HG03139 (cell line): Measurements from ENCODE around the gene OSMR.

Source experiments
- ATAC-seq: cut with Tn5 transposase; IDR thresholded peaks from one replicate; pipeline ENCODE4 v1.9.1; 2021; ENCODE audit not compliant: unreplicated experiment

Gene OSMR

GRCh38 chr5:38923661-38924451 is 78.0 kb downstream of the OSMR start:
- ATAC-seq = no peak

GRCh38 chr5:38925154-38925925 is 79.5 kb downstream of the OSMR start:
- ATAC-seq = no peak

DNA sequence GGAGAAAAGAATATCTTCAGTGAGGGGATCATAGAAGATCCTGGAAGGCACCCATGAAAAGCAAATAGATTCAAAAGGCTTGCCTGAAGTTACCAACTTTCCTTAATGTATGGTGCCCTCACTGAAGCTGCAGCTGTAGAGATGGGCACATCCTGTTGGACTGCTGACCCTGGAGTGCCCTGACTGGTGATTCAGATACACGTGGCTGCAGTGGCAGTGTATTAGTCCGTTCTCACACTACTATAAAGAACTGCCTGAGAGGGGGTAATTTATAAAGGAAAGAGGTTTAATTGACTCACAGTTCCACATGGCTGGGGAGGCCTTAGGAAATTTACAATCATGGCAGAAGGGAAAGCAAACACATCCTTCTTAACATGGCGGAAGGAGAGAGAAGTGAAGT is 80.3 kb downstream of the OSMR start:
- no peak for ATAC-seq

GRCh38 chr5:38927470-38927869 is 81.7 kb downstream of the OSMR start:
- no peak for ATAC-seq

DNA sequence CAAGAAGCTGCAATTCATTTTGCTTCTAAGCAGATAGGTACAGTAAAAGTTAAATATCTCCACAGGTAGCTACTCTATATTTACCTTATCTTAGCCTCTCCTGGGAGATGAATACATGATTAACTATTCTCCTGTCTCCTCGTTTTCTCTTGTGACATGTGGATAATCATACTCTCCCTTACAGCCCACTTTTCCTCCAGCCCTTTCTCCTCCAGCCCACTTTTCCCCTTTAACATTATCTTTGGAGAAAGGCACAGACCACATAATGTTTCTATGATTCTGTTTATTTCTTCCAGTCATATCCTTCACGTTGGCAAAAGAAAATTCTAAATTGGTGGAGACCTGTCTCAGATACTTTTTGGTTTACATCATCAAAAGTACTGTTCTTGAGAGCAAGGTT is 84.0 kb downstream of the OSMR start:
- no peak for ATAC-seq

GRCh38 chr5:38931731-38932130 is 85.9 kb downstream of the OSMR start:
- ATAC-seq = no peak

DNA sequence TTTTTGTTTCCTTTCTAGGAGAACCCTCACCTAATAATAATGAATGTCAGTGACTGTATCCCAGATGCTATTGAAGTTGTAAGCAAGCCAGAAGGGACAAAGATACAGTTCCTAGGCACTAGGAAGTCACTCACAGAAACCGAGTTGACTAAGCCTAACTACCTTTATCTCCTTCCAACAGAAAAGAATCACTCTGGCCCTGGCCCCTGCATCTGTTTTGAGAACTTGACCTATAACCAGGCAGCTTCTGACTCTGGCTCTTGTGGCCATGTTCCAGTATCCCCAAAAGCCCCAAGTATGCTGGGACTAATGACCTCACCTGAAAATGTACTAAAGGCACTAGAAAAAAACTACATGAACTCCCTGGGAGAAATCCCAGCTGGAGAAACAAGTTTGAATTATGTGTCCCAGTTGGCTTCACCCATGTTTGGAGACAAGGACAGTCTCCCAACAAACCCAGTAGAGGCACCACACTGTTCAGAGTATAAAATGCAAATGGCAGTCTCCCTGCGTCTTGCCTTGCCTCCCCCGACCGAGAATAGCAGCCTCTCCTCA is 87.1 kb downstream of the OSMR start:
- ATAC-seq = no peak

DNA sequence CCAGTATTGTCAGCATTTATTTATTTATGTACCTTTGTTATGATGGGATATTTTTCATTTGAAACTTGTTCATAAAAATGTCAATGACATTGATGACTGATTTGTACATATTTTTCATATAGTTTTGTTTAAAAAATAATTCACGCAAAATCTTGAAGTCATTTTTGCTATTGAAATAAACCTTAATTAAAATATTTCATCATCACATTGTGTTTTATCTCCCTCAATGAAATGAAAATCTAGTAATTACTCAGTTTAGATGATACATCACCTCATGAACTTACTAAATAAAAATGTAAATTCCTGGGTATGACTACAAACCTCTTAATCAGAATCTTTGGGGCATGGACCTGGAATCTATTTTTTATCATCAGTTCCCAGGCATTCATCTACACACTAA is 89.6 kb downstream of the OSMR start:
- ATAC-seq = no peak

DNA sequence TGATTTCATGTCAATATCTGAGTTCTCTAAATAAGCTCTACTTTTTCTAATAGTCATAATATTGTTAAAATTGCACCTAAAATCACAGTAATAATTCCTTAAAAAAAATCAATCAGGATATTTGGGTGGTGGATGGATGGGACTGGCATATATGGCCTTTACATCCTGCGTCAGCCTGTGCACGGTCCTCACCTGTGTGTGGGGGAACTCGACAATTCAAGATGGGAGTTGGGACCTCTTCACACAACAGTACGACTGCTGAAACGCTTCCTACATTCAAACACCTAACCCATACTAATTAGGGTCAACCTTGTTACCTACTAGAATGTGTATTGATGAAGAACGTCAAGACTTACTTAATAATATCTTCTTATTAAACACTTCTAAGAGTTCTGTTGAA is 90.5 kb downstream of the OSMR start:
- ATAC-seq = no peak

GRCh38 chr5:38938424-38938823 is 92.6 kb downstream of the OSMR start:
- no peak for ATAC-seq

DNA sequence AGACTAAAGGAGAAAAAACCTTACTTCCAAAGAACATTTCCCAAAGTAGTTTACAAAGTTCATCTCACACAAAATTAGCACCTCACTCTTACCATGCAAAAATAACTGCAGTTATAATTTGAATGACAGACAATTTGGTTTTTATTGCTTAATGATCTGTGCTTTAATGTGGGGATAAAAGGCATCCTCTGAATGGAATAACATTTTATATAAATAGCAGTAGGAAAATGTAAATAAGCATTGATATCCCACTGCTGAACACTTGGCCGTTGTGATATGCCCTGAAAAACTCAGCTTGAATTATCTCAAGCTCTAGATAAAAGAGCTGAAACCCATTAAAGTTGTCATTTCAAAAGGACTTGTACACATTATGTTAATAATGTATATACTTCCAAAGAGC is 93.2 kb downstream of the OSMR start:
- ATAC-seq = no peak

DNA sequence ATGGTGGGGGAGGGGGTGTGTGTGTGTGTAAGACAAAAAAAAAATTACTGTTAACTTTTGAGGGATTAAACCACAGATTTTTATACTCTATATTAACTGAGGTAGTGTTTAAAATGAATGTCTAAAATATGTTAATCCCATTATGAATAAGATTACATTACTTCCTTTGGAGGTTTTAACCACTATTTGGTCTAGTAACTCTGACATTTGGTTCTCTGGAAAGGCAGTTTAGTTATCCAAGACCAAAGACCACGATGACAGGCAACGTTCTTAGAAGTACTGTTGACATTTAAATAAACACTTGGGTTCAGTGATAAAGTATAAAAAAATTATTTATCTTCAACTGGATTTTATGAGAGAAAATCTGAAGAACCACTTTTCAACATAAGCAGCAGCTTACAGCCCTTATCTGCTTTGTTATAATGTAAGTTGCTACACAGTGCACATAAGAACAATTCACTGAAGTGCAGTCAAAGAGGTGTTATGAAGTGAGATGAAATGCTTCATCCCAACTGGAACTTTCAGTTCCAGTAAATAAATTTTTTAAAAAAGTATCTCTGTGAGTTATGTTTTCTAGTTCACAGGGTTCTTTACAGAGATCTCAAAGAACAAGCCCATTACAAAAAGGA is 94.5 kb downstream of the OSMR start:
- no peak for ATAC-seq

DNA sequence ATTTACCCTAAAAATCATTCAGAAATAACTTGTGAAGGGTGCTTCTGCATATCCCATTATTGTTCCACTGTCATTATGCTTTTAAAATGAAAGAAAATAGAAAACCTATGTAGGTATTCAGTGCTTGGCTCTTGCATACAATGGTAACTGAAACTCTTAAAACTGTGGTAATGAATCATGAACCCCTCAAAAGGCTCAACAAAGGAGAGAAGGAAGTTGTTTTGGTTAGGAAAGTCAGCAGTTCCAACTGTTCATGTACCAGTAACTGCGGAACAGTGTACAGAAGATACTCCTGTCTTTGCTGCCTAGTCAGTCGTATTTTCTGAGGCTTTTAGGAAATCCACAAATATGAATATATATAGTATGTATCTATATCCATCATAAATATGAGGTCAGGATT is 96.1 kb downstream of the OSMR start:
- no peak for ATAC-seq

DNA sequence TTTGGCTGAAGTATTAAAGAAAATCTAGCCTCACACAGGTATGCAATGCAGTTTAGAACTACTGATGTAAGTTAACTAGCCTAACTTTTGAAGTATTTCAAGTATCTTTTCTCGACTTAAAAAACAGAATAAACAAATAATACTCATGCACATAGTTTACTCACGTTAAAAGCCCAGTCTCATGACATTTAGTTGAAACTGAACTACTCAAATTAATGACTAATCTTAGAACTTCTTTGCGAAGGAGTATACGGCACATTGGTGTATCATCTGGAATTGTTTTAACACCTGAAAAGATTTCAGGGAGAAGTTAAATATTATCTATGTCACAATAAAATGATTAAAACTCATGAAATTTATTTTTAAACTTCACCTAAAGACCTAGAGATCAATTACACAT is 98.5 kb downstream of the OSMR start:
- ATAC-seq = no peak

DNA sequence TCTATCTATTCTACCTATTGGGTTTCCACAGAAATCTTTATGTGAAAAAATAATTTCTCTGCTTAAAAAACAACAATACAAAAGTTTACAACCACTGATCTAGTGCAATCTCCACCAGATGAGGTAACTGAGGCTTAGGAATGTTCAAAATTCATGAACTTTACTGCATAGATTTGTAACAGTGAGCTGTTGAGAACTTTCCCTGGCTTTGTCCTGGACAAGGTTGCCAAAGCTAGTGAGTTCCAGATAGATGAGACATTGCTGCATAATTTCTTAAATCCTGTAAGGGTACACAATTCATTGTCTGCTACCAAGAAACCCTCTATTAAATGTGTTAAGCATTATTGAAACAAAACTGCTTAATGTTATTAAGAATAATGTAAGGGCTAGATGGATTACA is 102.7 kb downstream of the OSMR start:
- ATAC-seq = no peak

DNA sequence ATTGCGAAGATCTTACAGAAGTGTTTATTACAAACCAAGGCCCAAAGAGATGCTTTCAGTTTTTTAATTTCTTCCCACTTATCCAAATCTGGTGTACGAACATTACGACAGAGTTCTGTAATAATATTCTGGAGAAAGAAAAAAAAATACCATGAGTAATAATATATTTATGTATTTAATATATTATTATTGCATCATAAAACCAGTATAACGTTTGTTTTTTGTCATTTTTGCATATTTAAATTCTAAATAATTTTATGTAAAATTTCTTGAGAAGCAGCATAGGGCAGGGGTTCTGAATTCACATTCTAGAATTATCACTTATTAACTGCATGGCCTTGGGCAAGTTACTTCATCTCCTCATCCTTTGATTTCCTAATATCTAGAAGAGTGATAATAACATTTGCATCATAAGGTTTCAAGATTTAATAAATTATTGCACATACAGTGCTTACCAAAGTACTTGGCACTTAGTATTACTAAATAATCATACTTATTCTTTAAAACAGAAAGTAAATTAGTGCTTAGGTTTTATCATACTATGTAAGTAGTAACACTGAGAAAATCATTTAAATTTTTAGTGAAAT is 107.7 kb downstream of the OSMR start:
- no peak for ATAC-seq

- no peak for ATAC-seq
Observed at GRCh38 chr5:38961691-38962090, 115.9 kb downstream of the OSMR start.

DNA sequence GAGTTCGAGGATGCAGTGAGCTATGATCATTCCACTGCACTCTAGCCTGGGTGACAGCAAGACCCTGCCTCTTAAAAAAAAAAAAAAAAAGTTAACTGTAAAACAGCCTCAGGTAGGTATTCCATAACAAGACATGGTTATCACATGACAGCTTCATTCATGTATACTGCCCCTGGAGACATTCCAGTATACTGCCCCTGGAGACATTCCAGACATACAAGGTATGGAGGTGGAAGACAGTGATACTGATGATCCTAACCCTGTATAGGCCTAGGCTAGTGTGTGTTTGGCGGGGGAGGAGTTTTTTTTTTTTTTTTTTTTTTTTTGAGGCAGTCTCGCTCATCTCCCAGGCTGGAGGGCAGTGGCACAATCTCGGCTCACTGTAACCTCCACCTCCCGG is 122.9 kb downstream of the OSMR start:
- ATAC-seq = no peak

DNA sequence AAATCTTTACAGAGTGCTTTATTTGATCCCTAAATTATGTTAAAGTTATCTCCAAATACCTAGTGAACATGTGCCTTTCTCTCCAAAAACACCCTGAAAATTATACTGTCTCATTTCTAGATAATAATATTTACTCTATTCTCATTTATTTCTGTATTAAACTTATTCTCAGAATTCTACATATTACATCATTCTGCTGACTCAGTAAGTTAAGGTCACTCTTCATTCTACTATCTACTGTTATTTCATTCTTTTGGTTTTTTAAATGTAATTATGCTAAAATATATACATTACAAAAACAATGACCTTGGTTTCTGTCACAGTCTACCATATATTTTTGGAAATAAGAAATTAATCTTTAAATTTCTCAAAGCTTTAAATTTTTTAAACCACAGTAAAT is 132.2 kb downstream of the OSMR start:
- ATAC-seq = no peak

DNA sequence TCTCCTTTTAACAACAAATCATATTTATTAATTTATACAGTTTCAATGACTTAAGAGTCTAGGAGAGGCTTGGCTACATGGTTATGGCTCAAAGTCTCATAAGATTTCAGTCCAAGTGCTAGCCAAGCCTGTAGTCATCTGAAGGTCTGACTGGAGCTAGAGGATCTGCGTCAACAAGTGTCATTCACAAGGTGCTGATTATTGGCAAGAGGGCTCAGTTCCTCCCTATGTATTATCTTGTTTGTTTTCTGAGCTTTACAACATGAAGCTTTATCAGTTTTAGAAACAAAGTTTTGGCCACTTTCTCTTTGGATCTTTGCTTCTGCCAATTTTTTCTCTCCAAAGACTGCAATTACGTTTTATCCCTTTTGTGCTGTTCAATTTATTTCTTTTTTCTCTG is 133.7 kb downstream of the OSMR start:
- ATAC-seq = no peak
